MM.1S (cell line): ENCODE data around the gene CELF4.

Experiments
- DNase-seq: peaks from one replicate; pipeline ENCODE4 v3.0.0-alpha.2; 2015
- H2AFZ ChIP-seq: fragments of 300-600 bp; sonication (generic); 2 replicates; pipeline ENCODE4 v1.6.0; 2016; ENCODE audit warnings: antibody characterized with exemption, low read length
- H3F3A ChIP-seq: fragments of 300-600 bp; sonication (generic); 2 replicates; pipeline ENCODE4 v1.6.1; 2016; ENCODE audit warnings: mild to moderate bottlenecking, antibody characterized with exemption, low read length, moderate library complexity, mixed read lengths; ENCODE audit not compliant: insufficient read depth
- H3K27ac ChIP-seq: fragments of 300-600 bp; sonication (generic); 2 replicates; pipeline ENCODE4 v1.5.1; 2016; ENCODE audit warnings: mild to moderate bottlenecking, low read length
- H3K27me3 ChIP-seq: fragments of 300-600 bp; sonication (generic); replicated peaks from 2 replicates; pipeline ENCODE4 v1.6.0; 2016; ENCODE audit warnings: low read length; ENCODE audit not compliant: insufficient read depth
- H3K36me3 ChIP-seq: fragments of 300-600 bp; sonication (generic); replicated peaks from 2 replicates; pipeline ENCODE4 v1.6.1; 2016; ENCODE audit warnings: mild to moderate bottlenecking, low read length, mixed read lengths; ENCODE audit not compliant: insufficient read depth
- H3K4me1 ChIP-seq: fragments of 300-600 bp; sonication (generic); 2 replicates; pipeline ENCODE4 v1.6.1; 2016; ENCODE audit warnings: low read length, mixed read lengths
- H3K4me2 ChIP-seq: fragments of 300-600 bp; sonication (generic); 2 replicates; pipeline ENCODE4 v1.6.0; 2016; ENCODE audit warnings: low read depth, low read length
- H3K4me3 ChIP-seq: fragments of 300-600 bp; sonication (generic); 2 replicates; pipeline ENCODE4 v1.5.1; 2016; ENCODE audit warnings: low read length, mixed read lengths
- H3K79me2 ChIP-seq: fragments of 300-600 bp; sonication (generic); 2 replicates; pipeline ENCODE4 v1.6.1; 2016; ENCODE audit warnings: mixed run types, low read length, mixed read lengths
- H3K9ac ChIP-seq: fragments of 300-600 bp; sonication (generic); 2 replicates; pipeline ENCODE4 v1.6.1; 2016; ENCODE audit warnings: low read length, mixed read lengths
- H3K9me2 ChIP-seq: fragments of 300-600 bp; sonication (generic); replicated peaks from 2 replicates; pipeline ENCODE4 v1.6.1; 2016; ENCODE audit warnings: mild to moderate bottlenecking, low read length, mixed read lengths; ENCODE audit not compliant: insufficient read depth
- H3K9me3 ChIP-seq: fragments of 300-600 bp; sonication (generic); replicated peaks from 2 replicates; pipeline ENCODE4 v1.6.1; 2016; ENCODE audit warnings: mild to moderate bottlenecking, low read length, mixed read lengths; ENCODE audit not compliant: insufficient read depth
- H4K20me1 ChIP-seq: fragments of 300-600 bp; sonication (generic); 2 replicates; pipeline ENCODE4 v1.6.1; 2016; ENCODE audit warnings: mild to moderate bottlenecking, low read length, moderate library complexity, mixed read lengths; ENCODE audit not compliant: insufficient read depth
- EZH2 ChIP-seq: fragments of 300-600 bp; sonication (generic); optimal IDR thresholded peaks from 2 replicates; pipeline ENCODE3; 2017; ENCODE audit warnings: low read depth, mild to moderate bottlenecking, antibody characterized with exemption, low read length, mixed read lengths
- EZH2phosphoT487 ChIP-seq: fragments of 300-600 bp; sonication (generic); IDR thresholded peaks from 2 replicates; pipeline ENCODE4 v1.6.1; 2018; ENCODE audit warnings: antibody characterized with exemption, low read length
- TF ChIP-seq, protein P1 (sequence below): fragments of 300-600 bp; sonication (generic); IDR thresholded peaks from 2 replicates; pipeline ENCODE4 v1.5.1; 2016; ENCODE audit warnings: antibody characterized with exemption, low read length, mixed read lengths

Gene CELF4

DNA sequence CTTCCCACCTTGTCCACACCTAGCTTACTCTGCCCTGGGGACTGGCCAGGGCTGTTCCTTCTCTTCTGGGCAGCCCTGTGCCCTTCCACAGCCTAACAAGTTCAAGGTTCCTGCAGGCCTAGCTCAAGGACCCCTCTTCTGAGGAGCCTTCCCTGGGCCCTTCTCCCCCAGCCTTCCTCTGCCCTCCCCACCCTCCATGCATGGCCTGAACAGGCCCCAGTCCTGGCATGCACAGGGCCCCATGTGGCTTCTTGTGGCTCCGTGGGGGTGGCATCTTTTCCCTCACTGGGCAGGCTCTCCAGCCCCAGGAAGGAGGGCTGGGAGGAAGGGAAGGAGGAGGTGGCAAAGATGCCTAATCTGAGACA lies 162.9 kb downstream of the CELF4 start:
- no peak for DNase-seq
- Histone ChIP-seq H3K4me1 (peaks cover 23% of the 10 kb centered on the region), H3K9ac (no peak overlapping the region), H3K9me2 (no peaks in the 10 kb centered on the region), H4K20me1 (no peaks in the 10 kb centered on the region), H3F3A (no peaks in the 10 kb centered on the region), H3K36me3 (no peaks in the 10 kb centered on the region), H3K9me3 (no peaks in the 10 kb centered on the region), H3K27ac (peak overlapping the region; percentile 34; the same call in 1 of the 2 replicates), H3K4me3 (no peak overlapping the region), H3K27me3 (no peaks in the 10 kb centered on the region), H3K4me2 (no peak overlapping the region), H3K79me2 (no peaks in the 10 kb centered on the region), H2AFZ (peak overlapping the region; percentile 74; the same call in 1 of the 2 replicates)
- TF ChIP-seq EZH2phosphoT487 = no peak
- TF ChIP-seq, protein P1, sequence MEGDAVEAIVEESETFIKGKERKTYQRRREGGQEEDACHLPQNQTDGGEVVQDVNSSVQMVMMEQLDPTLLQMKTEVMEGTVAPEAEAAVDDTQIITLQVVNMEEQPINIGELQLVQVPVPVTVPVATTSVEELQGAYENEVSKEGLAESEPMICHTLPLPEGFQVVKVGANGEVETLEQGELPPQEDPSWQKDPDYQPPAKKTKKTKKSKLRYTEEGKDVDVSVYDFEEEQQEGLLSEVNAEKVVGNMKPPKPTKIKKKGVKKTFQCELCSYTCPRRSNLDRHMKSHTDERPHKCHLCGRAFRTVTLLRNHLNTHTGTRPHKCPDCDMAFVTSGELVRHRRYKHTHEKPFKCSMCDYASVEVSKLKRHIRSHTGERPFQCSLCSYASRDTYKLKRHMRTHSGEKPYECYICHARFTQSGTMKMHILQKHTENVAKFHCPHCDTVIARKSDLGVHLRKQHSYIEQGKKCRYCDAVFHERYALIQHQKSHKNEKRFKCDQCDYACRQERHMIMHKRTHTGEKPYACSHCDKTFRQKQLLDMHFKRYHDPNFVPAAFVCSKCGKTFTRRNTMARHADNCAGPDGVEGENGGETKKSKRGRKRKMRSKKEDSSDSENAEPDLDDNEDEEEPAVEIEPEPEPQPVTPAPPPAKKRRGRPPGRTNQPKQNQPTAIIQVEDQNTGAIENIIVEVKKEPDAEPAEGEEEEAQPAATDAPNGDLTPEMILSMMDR = no peak
- TF ChIP-seq EZH2 = no peak

DNA sequence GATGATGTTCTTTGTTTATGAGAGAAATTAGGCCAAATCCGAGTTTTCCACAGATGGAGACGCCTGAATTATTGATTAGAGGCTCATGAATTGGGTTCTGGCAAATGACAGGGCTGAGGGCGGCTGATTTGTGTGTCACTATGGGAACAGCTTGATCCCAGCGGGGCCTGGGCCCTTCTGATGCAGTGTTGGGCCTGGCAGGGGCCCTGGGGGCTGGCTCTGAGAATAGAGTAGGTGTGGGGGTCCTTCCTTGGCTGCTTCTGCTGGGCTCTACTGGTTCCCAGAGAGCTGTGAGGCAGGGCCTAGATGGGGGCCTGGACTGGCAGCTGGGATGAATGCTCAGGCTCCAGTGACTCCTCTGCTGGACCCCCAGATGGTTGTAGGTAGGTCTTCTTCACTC lies 164.8 kb downstream of the CELF4 start:
- Histone ChIP-seq H4K20me1 (no peaks in the 10 kb centered on the region), H3K9me3 (no peaks in the 10 kb centered on the region), H3K4me3 (no peak overlapping the region), H3K79me2 (no peaks in the 10 kb centered on the region), H3K4me2 (no peak overlapping the region), H3K9ac (no peak overlapping the region), H2AFZ (no peak overlapping the region), H3K9me2 (no peaks in the 10 kb centered on the region), H3K27me3 (no peaks in the 10 kb centered on the region), H3K4me1 (peaks cover 23% of the 10 kb centered on the region), H3K36me3 (no peaks in the 10 kb centered on the region), H3K27ac (no peak overlapping the region), H3F3A (no peaks in the 10 kb centered on the region)
- TF ChIP-seq, protein P1 = no peak
- TF ChIP-seq EZH2phosphoT487 (no peak), EZH2 (no peak)
- DNase-seq = no peak

DNA sequence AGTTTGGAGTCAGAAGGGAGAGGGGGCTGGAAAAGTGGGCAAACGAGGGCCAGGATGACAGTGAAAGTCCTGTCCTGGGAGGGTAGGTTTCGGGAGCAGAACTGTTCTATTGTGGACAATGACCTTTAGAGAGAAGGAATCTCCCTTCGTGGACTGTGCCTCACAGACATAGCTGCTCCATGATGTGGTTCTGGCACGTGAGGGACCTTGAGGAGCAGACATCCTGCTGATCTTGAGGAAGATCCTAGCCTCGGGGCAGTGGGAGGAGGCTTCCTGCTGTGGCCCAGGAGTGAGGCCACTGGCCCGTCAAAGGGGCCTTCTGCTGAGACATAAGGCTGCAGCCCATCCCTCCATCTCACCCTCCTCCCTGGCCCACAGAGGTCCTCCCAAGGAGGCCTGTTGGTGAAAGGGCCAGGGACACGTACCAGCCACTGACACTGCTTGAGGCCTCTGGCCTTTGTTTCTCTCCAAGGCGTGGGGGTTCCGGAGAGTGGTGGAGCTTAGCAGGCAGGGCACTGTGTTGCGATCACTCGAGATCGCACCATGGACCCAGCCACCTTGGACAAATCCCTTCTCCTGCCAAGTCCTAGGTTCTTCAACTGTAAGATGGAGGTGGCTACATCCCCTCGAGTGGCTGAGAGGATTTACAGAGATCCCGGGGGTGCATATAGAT lies 167.2 kb downstream of the CELF4 start:
- H4K20me1 ChIP-seq = no peaks in the 10 kb centered on the region
- no peak overlapping the region for H3K4me3 ChIP-seq
- TF ChIP-seq EZH2phosphoT487 = no peak
- TF ChIP-seq EZH2 = no peak
- TF ChIP-seq, protein P1 = no peak
- no peak overlapping the region for H3K27ac ChIP-seq
- peaks cover 14% of the 10 kb centered on the region for H3K4me1 ChIP-seq
- no peak overlapping the region for H2AFZ ChIP-seq
- H3K9ac ChIP-seq = no peak overlapping the region
- no peaks in the 10 kb centered on the region for H3K79me2 ChIP-seq
- H3K9me3 ChIP-seq = no peaks in the 10 kb centered on the region
- H3K9me2 ChIP-seq = no peaks in the 10 kb centered on the region
- no peaks in the 10 kb centered on the region for H3F3A ChIP-seq
- H3K27me3 ChIP-seq = no peaks in the 10 kb centered on the region
- no peaks in the 10 kb centered on the region for H3K36me3 ChIP-seq
- no peak for DNase-seq
- H3K4me2 ChIP-seq = no peak overlapping the region
